ENCODE results near the gene CC2D1A.
"Not testable (repeated sequence)": the region's sequence is repeated elsewhere in the genome, so short reads cannot be mapped to it uniquely, and the experiment has no call there.

CC2D1A gene

GRCh38 chr19:13909430-13909829 is 3.4 kb downstream of the CC2D1A start:
- FAIRE-seq = no peak

- FAIRE-seq = no peak
These were observed 7.4 kb downstream of the CC2D1A start for GRCh38 chr19:13913352-13913751.

GRCh38 chr19:13914777-13915176 is 8.8 kb downstream of the CC2D1A start:
- FAIRE-seq = no peak

GRCh38 chr19:13917888-13918406 is 11.9 kb downstream of the CC2D1A start:
- no peak for FAIRE-seq

GRCh38 chr19:13918726-13919411 is 12.9 kb downstream of the CC2D1A start:
- FAIRE-seq = no peak

GRCh38 chr19:13920524-13920923 is 14.5 kb downstream of the CC2D1A start:
- FAIRE-seq = no peak

GRCh38 chr19:13920940-13921747 is 15.1 kb downstream of the CC2D1A start:
- FAIRE-seq = peak; percentile 41

- FAIRE-seq = not testable (repeated sequence)
These were observed 16.1 kb downstream of the CC2D1A start for GRCh38 chr19:13922118-13922517.

- no peak for FAIRE-seq
These were observed 17.4 kb downstream of the CC2D1A start for GRCh38 chr19:13923194-13923987.

GRCh38 chr19:13926010-13926409 is 20.0 kb downstream of the CC2D1A start:
- no peak for FAIRE-seq

GRCh38 chr19:13926715-13927114 is 20.7 kb downstream of the CC2D1A start:
- FAIRE-seq = no peak

GRCh38 chr19:13929340-13929739 is 23.3 kb downstream of the CC2D1A start:
- no peak for FAIRE-seq

- FAIRE-seq = no peak
These were observed 24.0 kb downstream of the CC2D1A start for GRCh38 chr19:13929956-13930355.

- no peak for FAIRE-seq
These were observed 24.4 kb downstream of the CC2D1A start for GRCh38 chr19:13930402-13930801.

- no peak for FAIRE-seq
These were observed 25.6 kb downstream of the CC2D1A start for GRCh38 chr19:13931391-13932148.

- FAIRE-seq = no peak
These were observed 26.2 kb downstream of the CC2D1A start for GRCh38 chr19:13932149-13932637.

- FAIRE-seq = no peak
These were observed 27.0 kb downstream of the CC2D1A start for GRCh38 chr19:13932911-13933393.

- no peak for FAIRE-seq
These were observed 28.7 kb downstream of the CC2D1A start for GRCh38 chr19:13934785-13935109.

GRCh38 chr19:13935765-13936510 is 29.9 kb downstream of the CC2D1A start:
- no peak for FAIRE-seq

GRCh38 chr19:13937479-13938300 is 31.7 kb downstream of the CC2D1A start:
- no peak for FAIRE-seq

Measured in G401.6 (cell line).